HG03457 (cell line): ENCODE data around the gene BCOR.

Experiments used
- ATAC-seq: cut with Tn5 transposase; IDR thresholded peaks from one replicate; pipeline ENCODE4 v1.9.1; 2021; ENCODE audit warnings: moderate number of reproducible peaks; ENCODE audit not compliant: unreplicated experiment

BCOR gene

GRCh38 chrX:40097504-40098263, at the start of gene BCOR:
TSS of gene BCOR (minus strand) at chrX:40097958. CDS start at chrX:40077929, 20,029 bp downstream.
- ATAC-seq: no peak

DNA sequence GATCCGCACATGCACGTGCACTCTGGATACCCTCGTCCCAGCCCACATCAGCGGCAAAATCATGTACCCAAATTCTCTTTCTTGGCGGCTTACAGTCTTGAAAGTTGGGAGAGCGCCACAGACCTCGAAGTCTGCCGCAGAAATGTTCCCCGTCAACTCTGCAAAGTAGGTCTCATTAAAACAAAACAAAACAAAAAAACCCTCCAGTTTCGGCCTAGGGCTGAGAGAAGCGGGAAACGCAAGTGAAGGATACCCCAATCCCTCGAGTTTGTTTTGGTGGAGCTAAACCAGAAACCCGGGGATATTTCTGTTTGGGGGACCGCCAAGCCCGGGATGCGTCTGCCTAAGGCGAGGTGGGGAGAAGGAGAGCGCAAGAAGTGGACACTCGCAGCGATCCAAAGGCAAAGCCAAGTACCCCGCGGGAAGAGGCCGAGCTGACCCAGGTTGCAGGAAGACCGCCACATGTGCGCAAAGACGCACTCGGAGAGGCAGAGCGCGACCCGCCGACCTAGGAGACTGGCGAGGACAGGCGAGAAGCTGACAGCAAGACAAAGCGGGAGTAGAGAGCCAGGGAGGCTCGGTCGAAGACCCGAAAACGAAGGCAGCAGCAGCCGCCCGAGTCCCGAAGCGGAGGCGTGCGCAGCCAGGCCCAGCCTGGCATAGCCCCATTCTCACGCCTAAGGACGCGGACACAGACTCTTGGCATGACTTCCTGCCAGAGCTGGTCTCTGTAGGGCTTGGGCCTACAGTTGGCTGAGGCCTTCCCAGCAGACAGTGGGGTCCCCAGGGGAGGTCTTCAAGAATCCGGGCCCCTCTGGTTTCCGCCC, 49.6 kb upstream of the BCOR start:
- no peak for ATAC-seq

GRCh38 chrX:40146262-40147125, 48.7 kb upstream of the BCOR start:
- ATAC-seq: no peak

GRCh38 chrX:40145923-40146261, 48.1 kb upstream of the BCOR start:
- ATAC-seq: no peak

DNA sequence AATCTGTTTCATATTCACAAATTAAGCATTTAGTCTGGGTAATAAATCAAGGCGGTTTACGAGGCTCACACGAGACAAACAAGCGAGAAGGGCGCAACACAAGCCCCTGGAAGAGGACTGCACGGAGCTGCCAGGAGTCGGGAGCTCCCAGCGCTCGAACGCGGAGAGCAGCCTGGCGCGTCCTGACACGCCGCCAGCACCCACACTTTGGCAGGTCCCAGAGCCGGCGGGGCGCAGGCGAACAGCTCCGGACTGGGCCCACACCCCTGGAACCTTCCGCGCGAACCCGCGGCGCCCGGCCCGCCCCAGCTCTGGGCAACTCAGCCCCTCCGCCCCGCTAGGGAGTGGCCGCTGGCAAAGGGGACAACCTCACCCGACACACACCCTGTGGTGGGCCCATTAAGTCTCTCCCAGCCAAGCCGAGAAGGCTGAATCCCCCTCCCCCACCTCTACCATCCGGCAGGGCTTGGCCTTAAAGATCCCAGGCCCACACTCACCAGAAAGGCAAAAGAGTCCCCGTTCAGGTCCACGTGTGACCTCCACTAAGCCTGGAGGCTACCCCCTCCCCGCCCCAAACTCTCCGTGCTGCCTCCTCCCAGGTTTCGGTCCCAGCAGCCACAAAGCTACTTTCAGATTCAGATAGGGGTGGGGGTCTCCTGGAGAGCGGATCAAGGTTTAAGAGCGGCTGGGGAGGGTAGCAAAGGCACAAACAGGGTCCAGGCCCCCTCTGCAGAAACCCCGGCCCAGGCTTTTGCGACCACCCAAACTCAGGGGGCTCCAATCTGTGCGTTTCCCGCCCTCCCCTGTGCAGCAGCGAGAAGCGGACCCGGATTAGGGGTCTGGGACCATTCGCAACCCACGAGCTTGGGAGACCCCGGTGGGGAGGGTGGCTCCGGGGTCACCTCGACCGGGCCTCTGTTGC, 47.5 kb upstream of the BCOR start:
- no peak for ATAC-seq

- no peak for ATAC-seq
Observed at GRCh38 chrX:40144576-40144975, 46.8 kb upstream of the BCOR start.

- ATAC-seq: no peak
Observed at GRCh38 chrX:40143987-40144386, 46.2 kb upstream of the BCOR start.

DNA sequence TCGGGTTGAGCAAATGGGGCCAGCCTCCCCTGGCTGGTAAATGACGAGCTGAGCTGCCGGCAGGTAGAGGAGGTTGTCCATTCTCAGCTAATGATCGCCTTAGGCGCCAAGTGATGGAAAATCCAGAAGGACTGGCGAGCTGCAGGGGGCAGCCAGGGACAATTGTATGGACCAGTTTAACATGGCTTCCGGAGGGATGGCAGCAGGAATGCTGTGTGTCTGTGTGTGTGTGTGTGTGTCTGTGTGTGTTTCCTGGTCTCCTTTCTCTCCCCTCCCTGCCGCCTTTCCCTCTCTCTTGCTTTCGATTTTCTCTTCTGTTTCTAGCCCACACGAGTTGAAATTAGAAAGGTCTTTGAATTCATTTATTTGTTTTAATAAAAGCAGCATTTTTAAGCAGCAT, 45.2 kb upstream of the BCOR start:
- ATAC-seq: no peak

DNA sequence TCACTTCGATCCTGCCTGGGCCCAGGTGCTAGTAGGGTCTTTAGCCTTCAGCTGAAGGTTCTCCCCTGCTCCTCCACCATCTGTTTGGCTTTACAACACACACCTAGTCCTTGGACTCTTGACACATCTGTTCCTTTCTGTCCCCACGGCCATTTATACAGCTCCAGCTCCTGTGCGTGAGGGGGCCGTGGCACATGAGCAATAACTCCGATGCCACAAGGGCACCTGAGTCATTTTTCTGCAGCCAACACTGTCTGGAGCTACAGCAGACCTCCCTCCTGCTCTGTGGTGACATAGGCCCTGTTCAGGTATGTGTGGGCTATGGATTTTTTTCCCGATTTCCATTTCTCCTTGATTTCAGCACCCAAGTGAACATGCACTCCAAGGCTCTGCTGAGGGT, 44.7 kb upstream of the BCOR start:
- no peak for ATAC-seq

DNA sequence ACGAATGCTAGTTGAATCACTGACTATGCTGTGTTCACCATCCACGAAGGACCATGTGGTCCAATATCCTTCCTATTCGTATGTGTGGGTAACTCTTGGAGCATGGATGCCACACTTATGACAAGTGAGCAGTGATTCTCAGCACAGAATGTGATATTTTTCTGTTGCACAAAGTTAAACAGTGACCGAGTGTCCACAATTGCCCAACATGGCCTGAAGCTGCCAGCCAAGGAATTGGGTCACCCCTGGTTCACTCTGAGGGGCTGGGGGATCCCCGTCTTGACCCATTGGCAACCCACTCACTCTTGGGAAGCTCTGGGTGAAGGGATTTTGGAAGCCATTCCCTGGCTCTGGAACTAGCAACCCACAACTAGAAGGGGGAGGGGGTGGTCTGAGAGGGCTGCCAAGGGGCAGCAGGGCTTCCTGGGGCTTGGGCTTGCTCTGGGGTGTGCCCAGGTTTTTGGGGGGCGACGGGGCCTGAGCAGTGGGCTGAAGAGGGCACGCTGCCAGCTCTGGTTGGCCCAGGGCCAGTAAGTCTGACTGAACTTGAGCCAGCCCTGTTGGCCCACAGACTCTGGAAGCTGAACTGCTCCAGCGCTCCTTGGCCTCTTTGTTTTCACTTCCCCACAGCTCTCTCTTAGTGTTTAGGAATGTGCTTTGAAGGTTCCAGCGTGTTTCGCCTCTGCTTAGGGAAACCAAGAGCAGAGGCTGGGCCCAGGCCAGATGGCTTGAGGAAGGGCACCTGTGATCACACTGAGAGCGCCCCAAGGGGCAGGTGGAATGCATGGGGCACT, 43.1 kb upstream of the BCOR start:
- no peak for ATAC-seq

DNA sequence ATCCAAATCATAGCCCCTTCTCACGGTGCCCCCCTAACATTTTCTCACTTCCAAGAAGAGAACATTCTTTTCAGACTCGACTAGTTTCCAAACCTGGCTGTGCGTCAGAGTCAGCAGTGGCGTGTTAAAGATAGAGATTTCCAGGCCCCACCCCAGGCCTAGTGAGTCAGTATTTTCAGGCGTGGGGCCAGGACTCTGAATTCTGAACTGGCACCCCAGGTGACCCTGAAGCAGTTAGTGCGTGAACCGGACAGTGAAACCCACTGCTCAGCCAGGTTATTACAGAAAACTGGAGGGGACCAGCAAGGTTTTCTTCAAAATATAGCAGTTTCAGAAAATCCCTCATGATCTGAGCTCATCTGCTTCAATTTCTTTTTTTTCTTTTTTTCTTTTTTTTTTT, 35.0 kb upstream of the BCOR start:
- no peak for ATAC-seq

DNA sequence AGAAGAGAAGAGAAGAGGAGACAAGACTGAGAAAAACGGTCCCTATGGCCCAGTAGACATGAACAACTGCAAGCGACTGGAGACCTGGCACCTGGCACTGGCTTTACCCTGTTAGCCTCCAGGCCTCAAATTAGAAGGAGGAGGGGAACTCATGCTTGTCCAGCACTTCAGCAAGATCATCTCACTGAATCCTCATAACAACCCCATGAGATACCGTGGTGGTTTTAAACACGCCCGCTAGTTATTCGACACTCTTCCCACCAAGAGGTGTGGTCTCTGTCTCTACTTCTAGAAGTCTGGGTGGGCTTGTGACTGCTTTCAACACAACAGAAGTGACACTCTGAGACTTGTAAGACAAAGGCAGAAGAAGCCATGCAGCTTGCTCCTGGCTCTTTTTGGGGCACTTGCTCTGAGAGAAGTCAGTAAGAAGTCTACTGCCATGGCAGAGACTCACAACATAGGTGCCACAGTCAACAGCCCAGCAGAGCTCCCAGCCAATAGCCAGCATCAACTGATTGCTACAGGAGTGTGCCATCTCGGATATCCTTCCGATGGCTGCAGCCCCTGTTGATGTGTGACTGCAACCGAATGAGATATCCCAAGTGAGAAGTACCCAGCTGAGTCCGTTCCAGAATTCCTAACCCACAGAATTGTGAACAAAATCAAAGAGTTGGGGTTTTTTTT, 34.0 kb upstream of the BCOR start:
- no peak for ATAC-seq

DNA sequence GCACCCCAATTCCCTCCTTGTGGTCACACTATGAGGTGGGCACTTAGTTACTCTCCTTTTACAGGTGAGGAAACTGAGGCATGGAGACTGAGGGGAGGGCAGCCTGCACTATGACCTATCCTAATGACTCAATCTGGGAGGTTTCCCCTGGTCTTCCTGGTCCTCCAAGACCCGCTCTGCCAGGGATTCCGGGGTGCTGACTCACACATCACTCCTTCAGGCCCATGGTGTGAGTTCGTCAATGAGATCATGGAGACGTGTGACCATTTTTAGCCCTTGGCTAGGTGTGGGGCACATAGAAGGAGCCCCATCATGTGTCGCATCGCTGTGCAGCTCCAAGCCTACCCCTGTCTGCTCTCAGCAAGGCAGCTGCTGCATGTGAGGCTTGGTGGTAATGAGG, 32.4 kb upstream of the BCOR start:
- no peak for ATAC-seq

DNA sequence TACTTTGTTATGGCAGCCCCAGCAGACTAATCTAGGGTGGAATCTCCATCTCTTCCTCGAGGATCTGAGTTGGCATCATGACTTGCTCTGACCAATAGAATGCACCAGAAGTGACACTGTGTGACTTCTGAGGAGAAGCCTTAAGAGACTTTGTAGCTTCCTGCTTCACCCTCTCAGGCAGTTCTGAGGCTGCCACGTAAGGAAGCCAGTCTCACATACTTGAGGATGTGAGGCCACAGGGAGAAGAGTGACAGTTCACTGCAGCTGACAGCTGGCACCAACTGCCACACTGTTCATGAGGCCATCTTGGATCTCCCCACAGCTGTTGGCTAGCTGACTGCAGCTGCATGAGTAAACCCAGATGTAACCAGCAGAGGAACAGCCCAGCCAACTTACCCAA, 29.3 kb upstream of the BCOR start:
- ATAC-seq: no peak

DNA sequence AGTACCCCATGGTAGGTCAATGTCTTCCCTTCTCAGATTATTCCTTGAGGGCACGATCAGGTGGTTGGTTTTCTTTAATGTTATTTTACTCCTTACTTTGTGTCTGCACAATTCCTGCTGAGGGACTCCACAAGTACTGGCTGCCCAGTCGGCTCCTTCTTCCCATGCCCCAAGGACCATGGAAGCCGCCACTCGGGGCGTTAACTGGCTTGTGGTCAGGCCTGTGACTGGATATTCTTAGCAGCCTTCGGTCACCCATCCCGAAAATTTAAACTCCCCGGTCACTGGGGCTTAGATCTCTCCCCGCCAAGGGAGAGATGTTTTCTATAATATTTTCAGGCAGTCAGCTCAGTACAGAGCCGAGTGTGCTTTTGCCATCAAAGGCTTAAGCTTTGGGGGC, 24.7 kb upstream of the BCOR start:
- ATAC-seq: no peak

DNA sequence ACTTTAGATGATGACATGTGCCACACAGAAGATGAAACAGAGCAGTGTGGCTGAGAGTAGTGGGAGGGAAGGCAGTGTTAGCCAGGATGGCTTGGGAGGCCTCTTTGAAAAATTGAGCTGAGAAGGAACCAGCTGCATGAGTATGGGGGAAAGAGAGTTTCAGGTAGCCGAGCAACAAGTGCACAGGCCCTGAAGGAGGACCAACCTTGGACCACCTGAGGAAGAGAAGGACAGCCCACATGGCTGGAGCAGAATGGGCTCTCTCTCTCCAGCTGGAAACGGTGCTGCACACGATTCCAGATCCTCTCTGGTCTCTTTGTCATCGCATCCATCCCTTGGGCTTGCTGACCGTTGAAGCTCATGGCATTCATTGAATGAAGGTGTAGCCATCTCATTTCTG, 23.9 kb upstream of the BCOR start:
- no peak for ATAC-seq

DNA sequence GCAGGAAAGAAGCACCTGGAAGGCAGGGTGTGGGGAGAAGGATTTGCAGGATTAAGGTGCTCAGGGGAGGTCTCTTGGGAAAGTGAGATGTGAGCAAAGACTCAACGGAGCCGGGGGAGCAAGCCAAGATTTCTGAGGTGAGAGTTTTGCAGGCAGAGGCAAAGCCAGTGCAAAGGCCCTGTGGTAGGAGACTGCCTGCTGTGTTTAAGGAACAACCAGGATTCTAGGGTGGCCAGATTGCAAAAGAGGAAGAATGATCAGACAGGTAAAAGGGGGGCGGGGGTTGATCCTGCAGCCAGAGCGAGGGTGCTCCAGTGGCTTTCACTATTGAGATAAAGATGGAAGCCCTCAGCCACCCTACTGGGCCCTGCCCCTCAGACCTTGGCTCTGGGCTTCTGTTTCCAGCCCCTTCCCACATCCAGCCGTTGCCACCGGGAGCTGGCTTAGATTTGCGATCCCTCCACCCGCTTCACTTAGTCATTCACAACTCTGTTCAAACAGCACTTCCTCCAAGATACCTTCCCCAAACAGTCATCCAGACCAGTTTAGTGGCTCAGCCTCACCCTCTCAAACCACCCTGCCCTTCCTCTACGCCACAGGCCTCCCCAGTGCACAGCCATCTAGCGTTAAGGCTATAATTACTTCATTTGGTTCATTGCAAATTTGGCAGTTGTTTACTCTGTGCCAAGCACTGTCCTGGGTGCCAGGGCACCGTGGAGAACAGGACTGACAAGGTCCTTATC, 23.3 kb upstream of the BCOR start:
- ATAC-seq: no peak

DNA sequence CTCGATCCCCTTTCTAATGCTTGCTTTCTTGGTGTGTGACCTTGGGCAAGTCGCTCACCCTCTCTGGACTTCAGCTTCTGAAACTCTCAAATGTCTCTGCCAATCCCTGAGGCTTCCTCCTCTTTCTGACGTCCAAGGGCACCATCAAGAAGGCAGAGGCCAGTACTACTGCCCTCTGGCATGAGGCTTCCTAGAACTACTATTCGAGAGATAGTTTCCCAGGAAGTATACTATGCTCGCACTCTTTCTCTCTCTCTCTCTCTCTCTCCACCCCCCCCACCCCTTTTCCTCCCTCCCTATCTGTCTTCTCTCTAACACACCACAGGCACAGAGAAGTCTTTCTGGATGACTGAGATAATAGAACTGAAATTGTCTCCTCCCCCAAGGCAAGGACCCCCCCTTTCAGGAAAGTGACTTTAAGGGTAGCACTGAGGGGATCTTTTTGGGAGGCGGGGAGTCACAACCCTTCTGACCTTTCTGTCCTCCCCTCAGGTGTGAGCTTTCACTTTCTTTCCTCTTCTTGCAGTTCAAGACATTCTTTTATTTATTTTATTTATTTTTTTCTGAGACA, 20.0 kb upstream of the BCOR start:
- no peak for ATAC-seq
